LHCN-M2 (cell line): ENCODE results near the gene PPP1R16B. TPM values are rescaled to one million over a fixed set of nuclear protein-coding genes. Genes with fewer than 3 reads are reported as not detected.
"Not testable (repeated sequence)": the region's sequence is repeated elsewhere in the genome, so short reads cannot be mapped to it uniquely, and the experiment has no call there.

Source experiments
- DNase-seq: peaks from one replicate; pipeline ENCODE4 v3.0.0-alpha.2; 2012; ENCODE audit warnings: low read depth
- total RNA-seq: library from RNA; depleted of rRNA; stranded (reverse); fragments of >200 nt; gene quantifications from 2 replicates; pipeline ENCODE4 v1.2.3, GENCODE V29; 2014

PPP1R16B gene
- total RNA-seq, 1 experiment from 2014 or later, result not detected

GRCh38 chr20:38935285-38935684, 129.8 kb downstream of the PPP1R16B start:
- DNase-seq, result peak; percentile 55

DNA sequence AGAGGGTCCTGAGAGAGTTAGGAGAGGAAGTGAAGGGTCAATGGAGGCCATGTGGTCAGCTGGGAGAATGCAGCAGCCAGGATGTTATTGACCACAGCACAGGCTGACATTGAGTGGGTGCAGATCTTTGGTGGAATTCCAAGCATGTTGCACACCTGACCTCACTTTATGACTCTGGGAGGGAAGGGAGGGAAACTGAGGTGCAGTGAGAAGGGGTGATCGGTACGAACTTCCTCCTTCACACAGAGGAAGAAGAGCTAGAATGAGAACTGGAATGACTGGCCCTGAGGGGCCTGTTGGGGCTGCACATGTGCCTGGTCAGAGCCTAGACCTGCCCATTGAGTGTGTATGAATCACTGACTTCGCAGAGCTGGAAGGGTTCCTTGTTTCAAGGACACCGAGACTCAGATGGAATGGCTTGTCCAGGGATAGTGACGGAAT, 130.5 kb downstream of the PPP1R16B start:
- DNase-seq, result no peak

DNA sequence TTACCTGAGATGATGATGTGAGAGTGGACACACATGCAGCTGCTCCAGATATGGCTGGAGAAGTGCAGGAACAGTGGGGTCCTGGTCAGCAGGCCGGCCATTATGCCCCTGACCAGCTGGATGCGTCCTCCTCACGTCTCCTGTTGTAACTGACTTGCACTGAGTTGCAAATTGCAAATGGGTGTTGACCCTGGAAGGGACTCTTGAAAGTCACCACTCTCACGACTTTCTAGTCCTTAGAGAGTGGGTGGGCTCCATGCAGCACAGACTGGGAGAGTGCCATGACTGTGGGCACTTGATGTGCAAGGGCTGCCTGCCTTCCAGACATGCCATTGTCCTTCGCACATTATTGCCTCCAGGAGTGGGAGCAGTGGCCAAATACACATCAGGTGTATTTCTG, 131.5 kb downstream of the PPP1R16B start:
- DNase-seq, result no peak

- DNase-seq, result no peak
Measured at GRCh38 chr20:38937978-38938473, 132.5 kb downstream of the PPP1R16B start.

DNA sequence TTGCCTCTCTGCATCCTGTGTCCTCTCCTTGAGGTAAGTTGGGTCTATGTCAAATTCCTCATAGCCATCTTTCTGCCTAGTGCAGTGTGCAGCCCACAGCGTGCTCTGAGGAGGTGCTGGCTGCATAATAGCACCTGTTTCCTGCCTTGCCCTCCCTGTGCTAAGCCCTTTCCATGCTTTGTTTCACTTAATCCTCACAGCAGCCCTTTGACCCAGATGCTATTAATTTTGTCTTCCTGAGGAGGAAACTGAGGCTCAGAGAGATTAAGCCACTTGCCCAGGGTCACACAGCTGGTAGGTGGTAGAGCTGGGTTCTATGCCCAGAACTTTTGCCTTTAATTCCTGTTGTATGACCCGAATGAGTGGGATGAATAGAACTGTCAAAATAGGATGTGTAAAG, 134.2 kb downstream of the PPP1R16B start:
- no peak for DNase-seq

DNA sequence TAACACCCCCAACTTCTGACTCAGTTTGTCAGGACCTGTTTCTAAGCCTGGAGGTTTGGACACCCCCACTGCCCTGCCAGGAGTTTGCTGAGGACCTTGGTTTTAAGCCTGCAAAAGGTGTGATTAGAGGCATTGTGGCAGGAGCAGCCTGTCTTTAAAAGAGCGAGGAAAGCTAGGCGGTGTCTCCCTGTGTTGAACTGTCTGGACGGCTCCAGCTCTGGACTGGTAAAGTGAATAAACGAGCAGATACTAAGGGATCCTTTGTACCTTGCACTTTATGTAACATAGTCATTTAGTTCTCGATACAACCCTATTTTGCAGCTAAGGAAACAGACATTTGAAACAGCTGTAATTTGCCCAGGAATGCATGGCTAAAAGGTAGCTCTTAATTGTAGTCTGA, 135.1 kb downstream of the PPP1R16B start:
- no peak for DNase-seq

DNA sequence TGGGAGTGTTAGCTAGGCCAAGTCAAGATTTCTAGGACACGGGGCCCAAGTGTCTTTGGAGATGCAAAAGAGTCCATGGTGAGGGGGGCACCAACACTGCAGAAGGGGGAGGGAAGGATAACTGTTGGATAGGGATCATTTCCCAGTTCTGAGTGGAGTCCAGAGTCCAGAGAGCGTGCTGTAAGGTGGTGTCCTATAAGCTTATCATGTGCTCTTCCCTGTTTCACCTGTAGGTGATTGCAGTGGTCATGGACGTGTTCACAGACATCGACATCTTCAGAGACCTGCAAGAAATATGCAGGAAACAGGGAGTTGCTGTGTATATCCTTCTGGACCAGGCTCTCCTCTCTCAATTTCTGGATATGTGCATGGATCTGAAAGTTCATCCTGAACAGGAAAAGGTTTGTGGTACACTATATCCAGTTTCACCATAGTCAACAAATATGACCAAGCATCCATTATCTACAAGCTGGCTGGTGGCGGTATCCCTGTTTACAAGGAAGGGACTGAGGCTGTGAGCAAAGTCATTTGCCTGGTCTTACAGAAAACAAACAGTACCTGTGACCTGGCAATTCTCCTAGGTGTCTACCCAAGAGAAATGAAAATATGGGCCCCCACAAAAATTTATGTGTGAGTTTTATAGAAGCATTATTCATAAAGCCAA, 136.4 kb downstream of the PPP1R16B start:
- DNase-seq, result no peak

- DNase-seq, result no peak
Measured at GRCh38 chr20:38945012-38945411, 139.5 kb downstream of the PPP1R16B start.

DNA sequence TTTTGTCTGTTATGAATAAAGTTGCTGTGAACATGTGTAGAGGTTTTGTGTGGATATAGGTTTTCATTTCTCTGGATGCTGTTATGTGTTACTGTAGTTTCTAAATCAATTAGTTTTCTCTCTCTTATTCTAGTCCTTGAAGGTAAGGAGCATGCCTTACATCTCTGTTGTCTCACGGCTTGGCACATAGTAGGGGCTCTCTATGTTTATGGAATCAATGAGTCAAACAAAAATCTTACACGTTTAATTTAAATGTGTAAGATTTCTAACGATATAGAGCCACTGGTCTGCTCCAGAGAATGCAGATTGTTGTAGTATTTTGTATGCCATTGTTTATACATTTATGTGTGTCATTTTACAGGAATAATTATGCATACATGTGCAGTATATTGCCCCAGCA, 141.3 kb downstream of the PPP1R16B start:
- DNase-seq, result no peak

DNA sequence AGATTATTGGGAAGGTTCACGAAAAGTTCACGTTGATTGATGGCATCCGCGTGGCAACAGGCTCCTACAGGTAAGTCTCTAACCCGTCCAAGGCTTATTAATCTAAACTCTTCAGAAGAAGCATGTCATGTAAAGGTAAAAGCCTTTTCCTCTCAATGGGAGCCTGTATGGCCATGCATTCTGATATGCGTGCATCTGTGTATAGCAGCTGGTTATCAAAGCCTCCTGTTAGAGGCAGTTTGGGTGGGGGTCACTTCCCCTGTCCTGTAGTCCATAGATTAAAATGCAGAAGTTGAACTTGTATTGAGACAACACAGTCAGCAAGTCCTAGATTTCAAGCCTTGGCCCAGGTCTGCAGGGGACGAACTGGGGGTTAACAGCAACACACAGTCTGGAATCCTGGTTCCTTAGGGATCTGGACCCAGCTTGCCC, 142.4 kb downstream of the PPP1R16B start:
- no peak for DNase-seq

- DNase-seq, result no peak
Measured at GRCh38 chr20:38950254-38950653, 144.8 kb downstream of the PPP1R16B start.

- no peak for DNase-seq
Measured at GRCh38 chr20:38951611-38952010, 146.1 kb downstream of the PPP1R16B start.

GRCh38 chr20:38952153-38952552, 146.7 kb downstream of the PPP1R16B start:
- no peak for DNase-seq

DNA sequence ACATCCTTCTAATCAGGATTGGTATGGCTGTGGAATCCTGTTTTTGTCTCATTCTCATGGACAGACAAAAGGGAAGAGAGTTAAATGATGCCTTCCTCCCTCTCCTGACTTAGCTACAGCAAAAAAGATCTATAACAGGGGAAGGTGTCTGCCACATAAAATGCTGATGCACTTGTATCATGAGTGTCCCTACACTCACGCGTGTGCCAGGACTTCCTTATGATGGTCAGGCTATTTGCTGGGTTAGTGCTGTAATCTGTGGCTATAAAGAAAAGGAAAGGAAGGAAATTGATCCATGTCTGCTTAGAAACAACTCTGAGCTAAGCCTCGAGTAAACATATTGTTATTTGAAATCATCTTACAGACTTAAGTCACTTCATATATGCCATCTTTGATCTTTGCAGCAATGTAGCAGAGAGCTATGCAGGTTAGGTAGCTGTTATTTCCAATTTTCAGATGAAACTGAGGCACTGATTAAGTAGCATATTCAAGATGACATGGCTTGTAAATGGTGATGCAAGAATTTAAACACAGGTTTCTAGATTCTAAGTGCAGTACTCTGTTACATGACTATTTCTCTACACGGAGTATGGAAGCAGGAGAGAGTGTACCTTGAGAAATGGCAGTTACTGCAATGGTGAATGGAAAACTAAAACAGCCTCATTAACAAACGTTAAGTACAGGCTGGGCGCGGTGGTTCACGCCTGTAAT, 148.3 kb downstream of the PPP1R16B start:
- no peak for DNase-seq

DNA sequence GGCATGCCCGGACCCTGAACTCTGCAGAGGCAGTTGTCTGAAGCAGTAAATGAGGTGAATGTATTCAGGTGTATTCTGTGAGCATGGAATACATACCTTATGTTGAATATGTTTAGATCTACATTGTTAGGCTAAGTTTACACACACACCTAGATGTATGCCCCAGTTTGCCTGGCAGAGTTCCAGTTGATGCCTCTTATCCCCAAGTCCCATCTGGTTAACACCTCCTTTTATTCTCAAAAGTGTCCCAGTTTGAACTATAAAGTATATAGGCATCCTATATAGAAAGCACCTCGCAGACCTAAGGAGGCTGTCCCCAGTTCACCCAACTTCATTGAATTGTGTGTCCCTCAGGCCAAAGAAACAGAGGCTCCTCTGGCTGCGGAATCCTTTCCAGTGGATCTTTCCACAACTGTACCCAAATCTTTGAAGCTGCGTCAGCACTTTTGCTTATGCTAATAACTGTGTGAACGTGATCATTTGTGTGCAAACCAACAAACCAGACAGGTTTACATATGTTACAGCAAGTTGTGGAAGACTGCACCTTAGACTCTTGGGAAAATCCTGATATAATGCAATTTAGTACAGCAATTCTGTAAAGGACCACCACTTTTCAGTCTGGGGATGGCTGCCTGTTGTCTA, 151.9 kb downstream of the PPP1R16B start:
- DNase-seq, result no peak

- no peak for DNase-seq
Measured at GRCh38 chr20:38957915-38958485, 152.5 kb downstream of the PPP1R16B start.

DNA sequence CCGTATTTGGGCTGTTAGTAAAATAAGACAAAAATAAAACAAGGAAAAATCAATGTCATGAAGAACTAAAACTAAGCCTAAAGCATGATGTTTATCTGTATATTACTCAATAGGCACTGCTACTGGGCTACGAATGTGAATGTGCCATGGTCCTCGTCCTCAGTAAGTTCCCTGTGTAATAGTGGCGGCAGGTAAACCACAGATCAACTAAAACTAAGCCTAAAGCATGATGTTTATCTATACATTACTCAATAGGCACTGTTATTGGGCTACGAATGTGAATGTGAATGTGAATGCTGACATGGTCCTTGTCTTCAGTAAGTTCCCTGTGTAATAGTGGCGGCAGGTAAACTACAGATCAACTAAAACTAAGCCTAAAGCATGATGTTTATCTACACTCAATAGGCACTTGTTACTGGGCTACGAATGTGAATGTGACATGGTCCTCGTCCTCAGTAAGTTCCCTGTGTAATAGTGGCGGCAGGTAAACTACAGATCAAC, 154.7 kb downstream of the PPP1R16B start:
- DNase-seq, result not testable (repeated sequence)

GRCh38 chr20:38961530-38962043, 156.1 kb downstream of the PPP1R16B start:
- DNase-seq, result no peak

GRCh38 chr20:38962044-38962927, 156.8 kb downstream of the PPP1R16B start, which contains the start of gene DHX35:
TSS of gene DHX35 (plus strand) at chr20:38962344. CDS start at chr20:38962368, 24 bp downstream.
- peak; percentile 96 for DNase-seq

- no peak for DNase-seq
Measured at GRCh38 chr20:38962928-38963401, 157.5 kb downstream of the PPP1R16B start.
